SK-N-SH (cell line): ENCODE data around the gene IAH1.

Experiments used
- CTCF ChIP-seq: fragments of 200-600 bp; sonication (generic); IDR thresholded peaks from 2 replicates; pipeline ENCODE4 v1.6.1; 2017; ENCODE audit warnings: antibody characterized with exemption, mild to moderate bottlenecking, moderate library complexity
- EP300 ChIP-seq, 2 experiments: IDR thresholded peaks; 2 replicates each; pipeline versions ENCODE4 v1.4.0 to v1.6.1; 2012; ENCODE audit warnings: borderline replicate concordance in 1 of 2, low read depth in 1 of 2, low read length in 1 of 2
- EZH2phosphoT487 ChIP-seq: fragments of 200-600 bp; sonication (generic); IDR thresholded peaks from 2 replicates; pipeline ENCODE4 v1.6.1; 2017; ENCODE audit warnings: low read depth, mixed run types, mild to moderate bottlenecking, antibody characterized with exemption, moderate library complexity, borderline replicate concordance
- FOSL2 ChIP-seq: IDR thresholded peaks from 2 replicates; pipeline ENCODE4 v1.4.0; 2012; ENCODE audit warnings: low read depth, mild to moderate bottlenecking, moderate library complexity, borderline replicate concordance
- FOXM1 ChIP-seq: IDR thresholded peaks from 2 replicates; pipeline ENCODE4 v1.4.0; 2012; ENCODE audit warnings: low read depth, mild to moderate bottlenecking
- GATA2 ChIP-seq: sonication (generic); formaldehyde crosslinking; IDR thresholded peaks from 2 replicates; pipeline ENCODE4 v1.5.0; 2020; ENCODE audit warnings: mild to moderate bottlenecking, missing genetic modification reagents
- MAX ChIP-seq: IDR thresholded peaks from 2 replicates; pipeline ENCODE4 v1.4.0; 2012; ENCODE audit warnings: low read depth
- NFIC ChIP-seq: IDR thresholded peaks from 2 replicates; pipeline ENCODE4 v1.4.0; 2012; ENCODE audit warnings: borderline replicate concordance
- POLR2AphosphoS5 ChIP-seq: IDR thresholded peaks from 2 replicates; pipeline ENCODE4 v1.6.1; 2012; ENCODE audit warnings: low read depth, low read length
- RAD21 ChIP-seq: IDR thresholded peaks from 2 replicates; pipeline ENCODE4 v1.6.1; 2012; ENCODE audit warnings: mild to moderate bottlenecking, low read length
- RXRA ChIP-seq: IDR thresholded peaks from 2 replicates; pipeline ENCODE4 v1.4.0; 2012; ENCODE audit warnings: low read depth, mild to moderate bottlenecking, borderline replicate concordance
- TAF1 ChIP-seq: IDR thresholded peaks from 2 replicates; pipeline ENCODE4 v1.6.1; 2012; ENCODE audit warnings: low read depth, mild to moderate bottlenecking, low read length, moderate library complexity, borderline replicate concordance
- USF1 ChIP-seq: IDR thresholded peaks from 2 replicates; pipeline ENCODE4 v1.4.0; 2012; ENCODE audit warnings: low read depth, borderline replicate concordance
- YY1 ChIP-seq: IDR thresholded peaks from 2 replicates; pipeline ENCODE4 v1.4.0; 2012; ENCODE audit warnings: low read depth, mild to moderate bottlenecking

DNA sequence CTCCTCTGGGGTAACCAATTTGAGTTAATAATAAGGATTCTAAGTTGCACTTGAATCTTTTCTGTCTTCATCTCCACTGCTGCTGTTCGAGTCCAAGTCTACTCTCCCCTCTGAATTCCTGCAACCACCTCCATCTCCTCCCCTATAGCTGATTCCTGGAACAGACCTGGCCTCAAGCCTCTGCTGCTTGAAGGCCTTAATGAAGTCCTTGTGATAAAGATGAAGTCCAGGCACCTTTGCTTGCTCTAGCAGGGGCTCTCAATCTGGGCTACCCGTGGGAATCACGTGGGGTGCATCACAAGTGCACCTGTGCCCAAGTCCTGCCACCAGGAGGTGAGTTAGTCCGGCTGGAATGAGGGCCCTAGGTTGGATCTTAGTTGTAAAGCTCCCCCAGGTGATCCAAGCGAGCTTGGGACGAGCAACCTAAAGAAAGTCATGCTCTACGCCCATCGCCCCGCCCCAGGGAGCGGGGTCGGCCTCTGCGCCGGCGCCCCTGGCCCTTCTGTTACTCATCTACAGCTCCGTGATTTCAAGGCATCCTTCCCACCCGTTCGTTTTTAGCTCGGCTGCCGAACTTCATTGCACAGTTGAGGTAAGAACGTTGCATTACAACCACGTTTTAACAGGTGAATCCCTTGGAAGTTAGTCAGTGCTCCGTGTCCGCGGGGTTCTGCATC is 905 bp upstream of the IAH1 start:
- TF ChIP-seq POLR2AphosphoS5 (no peak), NFIC (no peak), TAF1 (no peak), CTCF (no peak), FOXM1 (no peak), YY1 (no peak), EP300 (IDR thresholded peaks at IDR 0.05; ENCODE audit: borderline replicate concordance in 1 of 2, low read depth in 1 of 2, low read length in 1 of 2) (no peak), EZH2phosphoT487 (no peak), GATA2 (no peak), RAD21 (no peak), RXRA (no peak), USF1 (no peak), MAX (no peak), FOSL2 (no peak)
